WTC11 (cell line): ENCODE data around the gene FBXL7. TPM values are rescaled to one million over a fixed set of nuclear protein-coding genes. Genes with fewer than 3 reads are reported as not detected.
A peak's percentile ranks its signal among the peaks of the same experiment; 100 is the strongest.

Experiments used
- ATAC-seq: fragments of 200-7000 bp; cut with Tn5 transposase; 2 replicates; pipeline ENCODE4 v1.10.0; 2021; ENCODE audit warnings: mild to moderate bottlenecking, moderate library complexity
- CTCF ChIA-PET: fragments of 300-600 bp; sonication (Branson Sonifier 250); formaldehyde crosslinking; loops from one replicate; lab custom pipeline; 2021; ENCODE audit warnings: antibody characterized with exemption; lab: Charles Lee
- POLR2A ChIA-PET: fragments of 350-600 bp; sonication (Branson Sonifier 250); formaldehyde crosslinking; loops from one replicate; lab custom pipeline; 2021; ENCODE audit warnings: antibody characterized with exemption; lab: Charles Lee
- DNase-seq: peaks from one replicate; pipeline ENCODE4 v3.0.0; 2021; ENCODE audit warnings: low spot score
- H3K27ac Mint-ChIP-seq: 2 replicates; pipeline ENCODE4 v1.8.0; 2021; ENCODE audit warnings: mixed read lengths
- H3K27me3 Mint-ChIP-seq: 2 replicates; pipeline ENCODE4 v1.8.0; 2021; ENCODE audit warnings: low read depth, mild to moderate bottlenecking, moderate library complexity, mixed read lengths
- H3K36me3 Mint-ChIP-seq: 2 replicates; pipeline ENCODE4 v1.8.0; 2021; ENCODE audit warnings: mixed read lengths
- H3K4me1 Mint-ChIP-seq: 2 replicates; pipeline ENCODE4 v1.8.0; 2022; ENCODE audit warnings: mixed read lengths
- H3K4me3 Mint-ChIP-seq: 2 replicates; pipeline ENCODE4 v1.8.0; 2021; ENCODE audit warnings: mild to moderate bottlenecking, moderate library complexity, mixed read lengths
- H3K9me3 Mint-ChIP-seq: 2 replicates; pipeline ENCODE4 v1.8.0; 2021; ENCODE audit warnings: mixed read lengths
- E2F5 ChIP-seq: sonication (generic); formaldehyde crosslinking; IDR thresholded peaks from 2 replicates; pipeline ENCODE4 v1.8.1; 2022; ENCODE audit warnings: mild to moderate bottlenecking, moderate library complexity, missing genetic modification reagents
- ELF4 ChIP-seq: sonication (generic); formaldehyde crosslinking; IDR thresholded peaks from 2 replicates; pipeline ENCODE4 v1.8.1; 2022; ENCODE audit warnings: low read depth, mild to moderate bottlenecking, moderate library complexity, missing genetic modification reagents
- ETV6 ChIP-seq: sonication (generic); formaldehyde crosslinking; IDR thresholded peaks from 2 replicates; pipeline ENCODE4 v1.8.1; 2022; ENCODE audit warnings: mild to moderate bottlenecking, missing genetic modification reagents
- IRF2 ChIP-seq: sonication (generic); formaldehyde crosslinking; IDR thresholded peaks from 2 replicates; pipeline ENCODE4 v1.8.0; 2022; ENCODE audit warnings: low read depth, missing genetic modification reagents, borderline replicate concordance
- MXD4 ChIP-seq: fragments of 250-450 bp; sonication (Bioruptor Pico); IDR thresholded peaks from 2 replicates; pipeline ENCODE4 v1.8.0; 2021; ENCODE audit warnings: mild to moderate bottlenecking, moderate library complexity, borderline replicate concordance
- NFYB ChIP-seq: sonication (generic); formaldehyde crosslinking; conservative IDR thresholded peaks from 2 replicates; pipeline ENCODE4 v1.8.0; 2022; ENCODE audit warnings: low read depth, missing genetic modification reagents
- NR2C2 ChIP-seq: sonication (generic); formaldehyde crosslinking; IDR thresholded peaks from 2 replicates; pipeline ENCODE4 v1.8.0; 2022; ENCODE audit warnings: mild to moderate bottlenecking, missing genetic modification reagents
- PREB ChIP-seq: sonication (generic); formaldehyde crosslinking; IDR thresholded peaks from 2 replicates; pipeline ENCODE4 v1.8.1; 2022; ENCODE audit warnings: mild to moderate bottlenecking, missing genetic modification reagents, moderate library complexity, borderline replicate concordance
- RORB ChIP-seq: fragments of 250-450 bp; sonication (Bioruptor Pico); IDR thresholded peaks from 2 replicates; pipeline ENCODE4 v1.9.0; 2021; ENCODE audit warnings: mild to moderate bottlenecking
- SMAD4 ChIP-seq: sonication (generic); formaldehyde crosslinking; IDR thresholded peaks from 2 replicates; pipeline ENCODE4 v1.8.0; 2022; ENCODE audit warnings: mild to moderate bottlenecking, missing genetic modification reagents
- TEAD1 ChIP-seq: sonication (generic); formaldehyde crosslinking; IDR thresholded peaks from 2 replicates; pipeline ENCODE4 v1.8.0; 2022; ENCODE audit warnings: mild to moderate bottlenecking, missing genetic modification reagents
- TEAD4 ChIP-seq: sonication (generic); formaldehyde crosslinking; IDR thresholded peaks from 2 replicates; pipeline ENCODE4 v1.8.0; 2022; ENCODE audit warnings: mild to moderate bottlenecking, missing genetic modification reagents
- USF2 ChIP-seq: sonication (generic); formaldehyde crosslinking; IDR thresholded peaks from 2 replicates; pipeline ENCODE4 v1.8.1; 2023; ENCODE audit warnings: mild to moderate bottlenecking, missing genetic modification reagents, moderate library complexity
- ZMAT4 ChIP-seq: fragments of 250-450 bp; sonication (Bioruptor Pico); IDR thresholded peaks from 2 replicates; pipeline ENCODE4 v1.9.0; 2021; ENCODE audit warnings: mild to moderate bottlenecking
- ZNF396 ChIP-seq: fragments of 250-450 bp; sonication (Bioruptor Pico); IDR thresholded peaks from 2 replicates; pipeline ENCODE4 v1.8.0; 2021; ENCODE audit warnings: mild to moderate bottlenecking, moderate library complexity, borderline replicate concordance
- ZNF416 ChIP-seq: fragments of 250-450 bp; sonication (Bioruptor Pico); IDR thresholded peaks from 2 replicates; pipeline ENCODE4 v1.9.0; 2021; ENCODE audit warnings: mild to moderate bottlenecking, inconsistent platforms
- ZNF423 ChIP-seq: fragments of 250-450 bp; sonication (Bioruptor Pico); IDR thresholded peaks from 2 replicates; pipeline ENCODE4 v2.1.2; 2022; ENCODE audit warnings: mild to moderate bottlenecking, moderate library complexity
- ZNF532 ChIP-seq: fragments of 250-450 bp; sonication (Bioruptor Pico); IDR thresholded peaks from 2 replicates; pipeline ENCODE4 v1.9.0; 2021; ENCODE audit warnings: mild to moderate bottlenecking, borderline replicate concordance
- ZSCAN18 ChIP-seq: fragments of 250-450 bp; sonication (Bioruptor Pico); IDR thresholded peaks from 2 replicates; pipeline ENCODE4 v2.1.2; 2022; ENCODE audit warnings: mild to moderate bottlenecking, moderate library complexity
- total RNA-seq: library from RNA; stranded (reverse); gene quantifications from 3 replicates; pipeline ENCODE4 v1.2.3, GENCODE V29; 2021

Gene FBXL7
- total RNA-seq, 1 experiment from 2014 or later: 13.8 TPM

- ATAC-seq: peak; percentile 75
- no peak for TF ChIP-seq ZNF396
- no peak for TF ChIP-seq ELF4 (CRISPR knock-in tag)
- no peak for TF ChIP-seq ZSCAN18
- no peak for TF ChIP-seq MXD4 (CRISPR knock-in tag)
These were observed 219.8 kb downstream of the FBXL7 start for GRCh38 chr5:15719784-15720183.

GRCh38 chr5:15720515-15720914 lies 220.5 kb downstream of the FBXL7 start:
- Mint-ChIP-seq H3K27me3 (no peaks in the 10 kb centered on the region), H3K36me3 (no peaks in the 10 kb centered on the region), H3K27ac (no peak overlapping the region), H3K9me3 (peaks cover 12% of the 10 kb centered on the region), H3K4me3 (no peak overlapping the region), H3K4me1 (peaks cover 56% of the 10 kb centered on the region)
- CTCF ChIA-PET: interaction anchor here (0.8 to 2.0 kb wide), 2 partner anchors 37 to 101 kb away, joined by 3 to 5 read pairs; no protein-coding TSS in a partner anchor
- no peak for TF ChIP-seq NR2C2
- no peak for TF ChIP-seq IRF2 (CRISPR knock-in tag)
- no peak for TF ChIP-seq E2F5 (CRISPR knock-in tag)
- no peak for TF ChIP-seq ZNF532 (CRISPR knock-in tag)
- DNase-seq (no peak), ATAC-seq (no peak)
- POLR2A ChIA-PET: no interaction called here

More at GRCh38 chr5:15719784-15720183, 219.8 kb downstream of the FBXL7 start:
- no peak for DNase-seq
- Mint-ChIP-seq H3K36me3 (no peaks in the 10 kb centered on the region), H3K27me3 (no peaks in the 10 kb centered on the region), H3K27ac (peak overlapping the region; percentile 81), H3K4me1 (peaks cover 56% of the 10 kb centered on the region), H3K4me3 (no peak overlapping the region), H3K9me3 (peaks cover 4% of the 10 kb centered on the region)
- CTCF ChIA-PET: interaction anchor here (0.7 to 2.0 kb wide), 3 partner anchors 37 to 441 kb away, joined by 3 to 5 read pairs (median 3); no protein-coding TSS in a partner anchor
- POLR2A ChIA-PET: no interaction called here

- Mint-ChIP-seq H3K27ac (no peak overlapping the region), H3K27me3 (no peaks in the 10 kb centered on the region; the same call in 1 of the 2 replicates), H3K4me3 (no peak overlapping the region), H3K9me3 (peaks cover 25% of the 10 kb centered on the region)
- no peak for ATAC-seq
- ChIA-PET POLR2A (no interaction called here), CTCF (no interaction called here)
- TF ChIP-seq NFYB (CRISPR knock-in tag): no peak
- TF ChIP-seq, all 79 proteins: peak for 0
- no peak for DNase-seq
- Mint-ChIP-seq H3K36me3 (peaks cover 8% of the 10 kb centered on the region), H3K4me1 (peaks cover 43% of the 10 kb centered on the region)
These were observed 222.3 kb downstream of the FBXL7 start for GRCh38 chr5:15722305-15722704.

- no peak overlapping the region for H3K27ac Mint-ChIP-seq
- no peak overlapping the region for H3K4me3 Mint-ChIP-seq
- no peaks in the 10 kb centered on the region; the same call in 1 of the 2 replicates for H3K27me3 Mint-ChIP-seq
- H3K9me3 Mint-ChIP-seq: peaks cover 40% of the 10 kb centered on the region
- ChIA-PET POLR2A (no interaction called here), CTCF (no interaction called here)
- no peak for ATAC-seq
- peaks cover 5% of the 10 kb centered on the region; the same call in 1 of the 2 replicates for H3K4me1 Mint-ChIP-seq
- peaks cover 19% of the 10 kb centered on the region for H3K36me3 Mint-ChIP-seq
- DNase-seq: no peak
- TF ChIP-seq ZNF423 (CRISPR knock-in tag) (no peak), TEAD4 (CRISPR knock-in tag) (no peak), ZMAT4 (CRISPR knock-in tag) (no peak), ZNF416 (CRISPR knock-in tag) (no peak), TEAD1 (CRISPR knock-in tag) (no peak), SMAD4 (CRISPR knock-in tag) (no peak), RORB (CRISPR knock-in tag) (no peak), PREB (CRISPR knock-in tag) (no peak), ETV6 (CRISPR knock-in tag) (no peak), USF2 (CRISPR knock-in tag) (no peak)
These were observed 227.4 kb downstream of the FBXL7 start for GRCh38 chr5:15727375-15727774.
